ENCODE results near the gene PKN1. TPM values are rescaled to one million over a fixed set of nuclear protein-coding genes. Genes with fewer than 3 reads are reported as not detected.

Gene PKN1
- total RNA-seq, 2 experiments from 2014 or later, result 171 TPM

GRCh38 chr19:14418856-14419105 lies 14.3 kb upstream of the PKN1 start:
- TF ChIP-seq CTCF (IDR thresholded peaks at IDR 0.05), result no peak
- no peaks in the 10 kb centered on the region for H3K27me3 ChIP-seq (ENCODE audit: control insufficient read depth in 1 of 2, insufficient read depth in 2 of 2, low read length in 2 of 2)
- H3K4me3 Mint-ChIP-seq, result peak overlapping the region; percentile 95
- peak overlapping the region; percentile 95 for H3K27ac Mint-ChIP-seq
- peaks cover 23% of the 10 kb centered on the region for H3K36me3 ChIP-seq (ENCODE audit: insufficient read depth, low read length)
- peaks cover 46% of the 10 kb centered on the region for H3K4me1 Mint-ChIP-seq (ENCODE audit: low read depth)
- ChIA-PET CTCF (interaction anchor here (1.8 kb wide), 1 partner anchor 282 kb away, joined by 4 read pairs; no protein-coding TSS in a partner anchor), POLR2A (interaction anchor here (1.2 to 2.6 kb wide), 7 partner anchors 9 to 337 kb away, joined by 3 to 10 read pairs (median 9); partner anchors contain the start of gene ADGRE5)
- H3K9me3 Mint-ChIP-seq, result no peaks in the 10 kb centered on the region
- H3K27me3 Mint-ChIP-seq, result no peaks in the 10 kb centered on the region
- H3K36me3 Mint-ChIP-seq (ENCODE audit: low read depth), result peaks cover 39% of the 10 kb centered on the region
- peak overlapping the region; percentile 95 to 97 for H3K27ac ChIP-seq (ENCODE audit: low read depth in 1 of 2, low read length in 2 of 2)
- DNase-seq, result peak in 2 of 14 experiments; percentile 71 to 74
- H3K9me3 ChIP-seq (ENCODE audit: control insufficient read depth in 1 of 2, insufficient read depth in 1 of 2, low read length in 2 of 2), result no peaks in the 10 kb centered on the region
- intact Hi-C loops (cut with DNase I, micrococcal nuclease), result loop anchor here in 1 of 2 experiments (2.0 kb wide), 2 partner anchors 52 to 282 kb away; partner anchors contain the start of gene ASF1B
- peak overlapping the region; percentile 88 for H3K4me3 ChIP-seq (ENCODE audit: low read length)
- H3K4me1 ChIP-seq (ENCODE audit: insufficient read depth, low read length), result peaks cover 59% of the 10 kb centered on the region
- peak; percentile 41 for ATAC-seq (ENCODE audit: poor library complexity)

GRCh38 chr19:14419106-14419813 lies 13.8 kb upstream of the PKN1 start, which contains the start of gene DDX39A:
DDX39A (minus strand) TSS chr19:14419341; CDS start chr19:14413220, 6,121 bp downstream.
- ChIA-PET CTCF (interaction anchor here (0.6 to 1.9 kb wide), 4 partner anchors 13 to 282 kb away, joined by 4 to 12 read pairs (median 4); partner anchors contain the start of gene PKN1), POLR2A (interaction anchor here (0.6 to 2.6 kb wide), 16 partner anchors 9 to 338 kb away, joined by 3 to 12 read pairs (median 5); partner anchors contain the start of genes ADGRE5, ASF1B, DNAJB1 and PKN1)
- Mint-ChIP-seq H3K4me3 (peak within 1 kb of the TSS; percentile 95), H3K27ac (peak within 1 kb of the TSS; percentile 95), H3K36me3 (ENCODE audit: low read depth) (peaks cover 36% of the 10 kb centered on the region), H3K4me1 (ENCODE audit: low read depth) (peaks cover 42% of the 10 kb centered on the region), H3K27me3 (no peaks in the 10 kb centered on the region), H3K9me3 (no peaks in the 10 kb centered on the region)
- DNase-seq, result peak; percentile 92 to 99 (median 94)
- ATAC-seq (ENCODE audit: poor library complexity), result peak; percentile 84
- H3K9me3 ChIP-seq (ENCODE audit: control insufficient read depth in 1 of 2, insufficient read depth in 1 of 2, low read length in 2 of 2), result no peaks in the 10 kb centered on the region
- H3K4me3 ChIP-seq (ENCODE audit: low read length), result peak within 1 kb of the TSS; percentile 88
- peaks cover 54% of the 10 kb centered on the region for H3K4me1 ChIP-seq (ENCODE audit: insufficient read depth, low read length)
- peaks cover 19% of the 10 kb centered on the region for H3K36me3 ChIP-seq (ENCODE audit: insufficient read depth, low read length)
- H3K27me3 ChIP-seq (ENCODE audit: control insufficient read depth in 1 of 2, insufficient read depth in 2 of 2, low read length in 2 of 2), result no peaks in the 10 kb centered on the region
- intact Hi-C loops (cut with DNase I, micrococcal nuclease), result loop anchor here in 1 of 2 experiments (2.0 kb wide), 2 partner anchors 52 to 282 kb away; partner anchors contain the start of gene ASF1B
- H3K27ac ChIP-seq (ENCODE audit: low read depth in 1 of 2, low read length in 2 of 2), result peak within 1 kb of the TSS; percentile 95 to 97
- no peak for TF ChIP-seq CTCF (IDR thresholded peaks at IDR 0.05)

GRCh38 chr19:14425696-14426138 lies 7.4 kb upstream of the PKN1 start:
- ATAC-seq (ENCODE audit: poor library complexity) (no peak), DNase-seq (no peak)
- no peaks in the 10 kb centered on the region for H3K9me3 Mint-ChIP-seq
- ChIA-PET CTCF (interaction anchor here (0.9 kb wide), 1 partner anchor 10 kb away, joined by 3 read pairs; no protein-coding TSS in a partner anchor), POLR2A (no interaction called here)
- Histone ChIP-seq H3K27me3 (ENCODE audit: control insufficient read depth in 1 of 2, insufficient read depth in 2 of 2, low read length in 2 of 2) (no peaks in the 10 kb centered on the region), H3K4me3 (ENCODE audit: low read length) (no peak overlapping the region), H3K9me3 (ENCODE audit: control insufficient read depth in 1 of 2, insufficient read depth in 1 of 2, low read length in 2 of 2) (no peaks in the 10 kb centered on the region), H3K27ac (ENCODE audit: low read depth in 1 of 2, low read length in 2 of 2) (no peak overlapping the region), H3K36me3 (ENCODE audit: insufficient read depth, low read length) (no peaks in the 10 kb centered on the region), H3K4me1 (ENCODE audit: insufficient read depth, low read length) (no peaks in the 10 kb centered on the region)
- no peak overlapping the region for H3K4me3 Mint-ChIP-seq
- no peaks in the 10 kb centered on the region for H3K4me1 Mint-ChIP-seq (ENCODE audit: low read depth)
- no peaks in the 10 kb centered on the region for H3K27me3 Mint-ChIP-seq
- H3K27ac Mint-ChIP-seq, result no peak overlapping the region
- intact Hi-C loops (cut with DNase I, micrococcal nuclease), result no loop called here
- no peaks in the 10 kb centered on the region for H3K36me3 Mint-ChIP-seq (ENCODE audit: low read depth)
- no peak for TF ChIP-seq CTCF (IDR thresholded peaks at IDR 0.05)
